GM18909 (cell line): Measurements from ENCODE around the gene PBX3.

ENCODE experiments used
- ATAC-seq: cut with Tn5 transposase; IDR thresholded peaks from one replicate; pipeline ENCODE4 v1.9.1; 2021; ENCODE audit warnings: mild to moderate bottlenecking; ENCODE audit not compliant: unreplicated experiment, poor library complexity

Gene PBX3

DNA sequence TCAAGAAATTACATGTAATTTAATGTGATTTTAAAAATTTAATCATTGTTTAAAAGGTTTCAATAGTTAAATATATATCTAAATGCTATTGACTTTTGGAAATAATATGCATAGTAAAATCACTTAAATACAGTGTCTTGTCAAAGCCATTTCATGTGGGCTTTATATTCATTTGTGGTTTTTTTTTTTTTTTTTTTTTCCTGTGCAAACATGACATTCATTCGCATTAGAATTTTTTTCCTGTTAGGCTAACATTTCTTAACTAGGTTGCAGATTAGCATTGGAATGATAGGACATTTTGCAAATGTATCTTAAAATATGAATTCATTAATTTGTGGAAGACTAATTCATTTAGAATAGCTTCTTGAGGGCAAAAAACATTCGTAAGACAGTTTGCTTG is 149.8 kb downstream of the PBX3 start:
- no peak for ATAC-seq

DNA sequence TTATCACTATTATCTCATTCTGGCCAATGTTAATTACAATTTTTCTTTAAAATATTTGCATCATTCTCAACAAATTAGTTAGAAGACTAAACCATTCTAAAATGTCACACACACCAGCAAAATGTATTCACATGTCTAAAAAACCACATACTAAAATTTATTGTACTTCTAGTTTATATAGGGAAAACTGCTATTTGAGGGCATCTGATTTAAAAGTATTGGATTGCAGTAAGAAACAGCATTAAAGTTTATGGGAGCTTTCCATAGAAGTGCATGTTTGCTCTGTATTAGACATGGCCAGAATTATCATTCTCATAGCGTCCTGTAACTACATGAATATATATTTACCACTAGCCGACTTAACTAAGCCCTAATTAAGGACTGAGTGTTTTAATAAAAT is 150.3 kb downstream of the PBX3 start:
- ATAC-seq, result no peak

DNA sequence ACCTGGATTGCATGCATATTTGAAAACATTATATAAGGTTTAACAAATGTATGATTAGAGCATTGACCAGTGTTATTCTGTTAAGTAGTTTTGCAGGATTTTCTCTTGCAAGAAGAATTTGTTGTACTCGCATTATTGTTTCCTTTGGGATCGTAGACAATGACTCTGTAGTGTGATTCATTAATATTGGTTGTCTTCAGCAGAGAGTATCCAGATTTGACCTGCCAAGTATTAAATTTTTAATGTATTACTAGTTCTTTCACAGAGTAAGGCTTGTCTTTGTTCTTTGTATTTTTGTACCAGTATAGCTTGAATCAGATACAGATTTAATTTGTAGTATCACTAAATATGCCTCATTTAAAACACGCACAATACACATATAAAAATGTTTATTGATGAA is 155.0 kb downstream of the PBX3 start:
- no peak for ATAC-seq

- ATAC-seq, result no peak
Observed at GRCh38 chr9:125902831-125903512, 155.8 kb downstream of the PBX3 start.

DNA sequence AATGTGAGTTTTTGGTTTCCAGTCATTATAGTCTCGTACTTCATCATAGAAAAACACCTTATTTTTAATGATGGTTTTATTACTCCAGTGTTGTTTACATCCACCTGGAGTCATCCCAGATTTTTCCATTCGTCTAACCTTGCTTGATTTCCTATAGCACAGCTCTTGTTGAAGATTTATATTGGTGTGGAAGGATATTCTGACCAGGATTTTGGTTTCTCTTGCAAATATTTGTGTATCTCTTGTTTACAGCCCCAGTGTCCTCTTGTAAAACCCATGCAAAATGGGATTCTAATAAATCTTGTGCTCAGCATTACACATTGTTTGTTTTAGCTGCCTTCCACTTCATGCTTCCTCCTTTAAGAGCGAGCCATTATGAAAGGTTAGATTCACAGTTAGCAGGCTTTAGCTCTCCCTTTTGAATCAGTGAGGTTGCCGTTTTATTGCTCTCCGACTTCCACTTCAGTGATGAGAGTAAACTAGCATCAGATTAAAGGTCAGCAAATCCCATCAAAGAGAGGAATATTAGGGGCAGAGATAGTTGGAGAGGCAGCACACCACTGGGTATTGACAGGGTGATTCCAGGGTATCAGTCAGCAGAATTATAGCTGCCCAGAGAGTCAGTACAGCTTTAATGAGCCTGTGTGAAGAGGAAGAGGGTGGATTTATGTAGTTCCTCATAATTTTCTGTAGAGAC is 157.1 kb downstream of the PBX3 start:
- no peak for ATAC-seq

DNA sequence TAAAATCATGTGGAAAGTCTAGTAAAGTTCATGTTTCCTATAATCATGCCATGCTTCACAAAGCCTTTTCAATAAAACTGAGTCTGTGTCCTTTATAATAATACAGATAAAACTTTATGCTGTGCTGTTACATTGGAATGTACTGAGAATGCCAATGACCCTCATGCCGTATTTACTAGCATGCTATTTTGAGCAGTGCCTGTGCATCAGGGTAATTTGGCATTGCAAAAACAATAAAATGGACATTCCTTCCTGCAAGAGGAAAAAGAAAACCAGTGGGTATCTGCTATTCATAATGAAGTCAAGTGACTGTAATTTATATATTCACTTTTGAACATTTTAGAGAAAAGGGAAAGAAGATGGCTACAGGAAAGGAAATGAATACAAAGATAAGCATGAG is 159.0 kb downstream of the PBX3 start:
- ATAC-seq, result no peak

DNA sequence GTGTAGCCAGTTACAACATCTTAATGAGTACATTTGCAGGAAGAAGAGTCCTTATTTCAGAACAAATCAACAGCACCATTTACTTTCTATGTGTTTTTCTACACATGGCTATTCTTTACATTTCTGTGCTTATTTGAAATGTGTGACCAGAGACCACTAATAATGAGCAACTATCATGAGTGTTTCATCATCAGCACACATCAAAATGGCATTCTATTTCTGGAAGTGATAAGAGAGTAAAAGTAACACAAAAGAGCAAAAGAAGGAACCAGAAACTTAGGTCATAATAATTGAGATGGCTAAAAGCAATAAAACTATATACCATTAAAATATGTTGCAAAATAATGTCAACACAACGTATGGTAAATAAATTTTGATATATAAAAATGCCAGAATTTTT is 159.7 kb downstream of the PBX3 start:
- ATAC-seq, result no peak

DNA sequence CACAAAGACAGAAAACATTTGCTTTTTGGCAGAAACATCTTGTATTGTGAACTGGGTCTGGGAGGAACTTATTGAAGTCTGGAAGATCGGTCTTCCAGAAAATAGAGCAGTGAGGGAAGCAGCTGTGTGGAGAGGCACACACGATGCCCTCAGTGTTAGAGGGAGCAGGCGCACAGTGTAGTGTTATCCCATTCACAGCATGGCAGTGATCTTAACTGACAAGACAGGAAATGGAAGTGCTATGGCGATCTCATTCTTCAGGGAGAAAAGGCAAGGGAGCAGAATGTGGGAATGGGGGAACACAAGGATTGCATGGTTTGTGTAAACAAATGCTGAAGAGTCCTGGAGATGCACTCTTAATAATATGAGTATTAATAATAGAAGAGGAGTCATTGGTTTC is 161.0 kb downstream of the PBX3 start:
- ATAC-seq, result no peak

DNA sequence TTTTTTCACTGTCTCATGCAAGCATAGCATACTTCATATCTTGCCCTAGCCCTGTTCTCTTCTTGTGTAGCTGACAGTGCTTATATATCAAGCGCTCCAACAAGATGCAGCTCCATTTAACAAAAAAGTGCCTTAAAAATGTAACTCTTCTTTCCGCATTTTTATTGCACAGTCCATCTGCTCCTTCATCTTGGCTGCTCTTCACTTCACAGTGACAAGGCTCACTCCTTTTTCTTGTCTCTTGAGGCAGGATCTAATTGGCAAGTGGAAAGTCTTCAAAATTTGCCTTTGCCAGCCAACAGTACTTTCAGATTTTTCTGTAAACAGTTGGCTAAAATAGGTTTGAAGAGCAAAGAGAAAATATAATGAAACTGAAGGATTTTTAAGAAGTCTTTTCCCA is 161.8 kb downstream of the PBX3 start:
- ATAC-seq, result no peak

DNA sequence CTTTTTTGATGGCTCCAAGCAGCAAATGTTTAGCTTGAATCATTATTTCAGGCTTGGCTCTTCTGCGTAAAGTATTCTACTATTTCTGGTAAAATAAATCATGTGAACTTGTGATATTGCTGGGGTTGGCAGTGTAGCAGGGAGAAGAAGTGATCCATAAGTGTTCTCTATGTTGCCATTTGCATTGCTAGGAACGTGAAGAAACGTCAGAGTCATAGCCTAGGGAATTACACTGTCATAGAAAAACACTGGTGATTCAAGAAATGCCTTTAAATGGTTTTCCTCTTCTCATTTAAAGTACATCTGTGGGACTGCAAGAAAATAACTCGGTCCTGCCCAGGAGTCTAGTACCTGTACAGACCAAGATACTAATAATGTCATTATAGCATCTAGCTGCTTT is 162.3 kb downstream of the PBX3 start:
- ATAC-seq, result no peak

DNA sequence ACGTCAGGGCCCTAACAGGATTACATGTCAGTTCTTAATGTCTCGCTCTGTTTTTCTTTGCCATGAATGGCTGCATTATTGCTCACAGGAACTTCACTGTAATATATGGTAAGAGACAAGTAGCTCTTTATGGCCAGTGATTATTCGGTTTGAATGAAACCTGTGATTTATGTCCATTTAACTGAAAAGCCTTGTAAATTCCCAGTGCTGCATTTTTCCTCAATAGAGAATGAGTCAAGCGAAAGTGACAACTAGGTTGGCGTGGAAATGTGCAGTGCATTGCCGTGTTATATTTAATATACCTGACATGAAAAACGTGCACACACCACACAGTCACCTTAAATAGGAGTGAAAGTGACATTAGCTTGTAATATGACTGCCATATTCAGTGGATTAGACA is 163.1 kb downstream of the PBX3 start:
- no peak for ATAC-seq

GRCh38 chr9:125911861-125912644 is 164.9 kb downstream of the PBX3 start:
- no peak for ATAC-seq

DNA sequence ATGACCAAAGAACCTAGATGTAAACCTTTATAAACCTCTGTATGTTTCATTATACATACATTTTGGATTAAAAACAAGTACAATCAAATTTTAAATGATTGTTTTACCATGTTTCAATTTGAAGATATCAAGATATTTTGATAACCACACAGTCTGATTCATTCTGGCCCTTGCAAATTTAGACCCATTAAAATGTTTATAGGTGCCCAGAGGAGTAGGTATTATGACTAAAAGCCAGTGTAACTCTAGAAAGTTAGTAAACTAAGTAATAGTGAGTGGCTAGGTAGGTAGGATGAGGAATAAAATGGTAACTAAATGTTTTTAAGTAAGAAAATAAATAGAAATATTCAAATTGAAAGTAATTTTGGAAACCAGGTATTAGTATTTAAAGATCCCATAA is 165.5 kb downstream of the PBX3 start:
- no peak for ATAC-seq

DNA sequence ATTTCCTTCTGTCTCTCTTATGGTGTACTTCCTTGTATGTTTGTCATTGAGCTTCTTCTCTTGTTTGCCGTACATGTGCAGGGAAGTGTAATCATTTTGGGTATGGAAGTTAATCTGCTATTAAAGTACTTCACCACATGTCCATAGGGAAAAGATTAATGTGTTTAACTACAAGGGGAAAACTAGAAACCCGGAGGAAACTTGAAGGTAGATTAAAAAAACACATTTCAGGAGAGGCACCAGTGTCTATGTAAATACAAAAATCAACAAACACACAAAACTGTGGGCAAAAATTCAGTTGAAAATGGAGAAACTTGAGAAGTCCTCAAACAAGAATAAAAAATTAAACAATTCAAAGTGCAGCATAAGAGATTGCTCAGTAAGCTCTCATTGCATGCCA is 166.4 kb downstream of the PBX3 start:
- no peak for ATAC-seq

DNA sequence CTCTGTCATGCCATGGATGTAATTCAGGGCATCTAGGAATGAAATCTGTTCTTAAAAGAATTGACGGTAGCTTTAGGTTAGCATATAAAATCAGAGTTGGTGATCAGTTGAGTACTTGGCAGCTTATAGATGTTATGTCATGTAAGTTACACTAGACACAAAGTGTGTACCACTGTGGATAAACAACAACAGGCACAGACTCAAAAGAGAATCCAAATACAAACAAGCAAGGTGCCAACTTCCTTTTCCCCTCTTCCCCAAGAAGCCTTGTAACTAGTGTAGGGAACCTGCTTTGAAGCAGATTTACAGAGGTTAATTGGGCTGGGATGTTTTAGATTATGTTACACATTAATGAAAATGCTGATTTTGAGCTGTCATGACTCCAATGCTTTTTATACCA is 167.2 kb downstream of the PBX3 start:
- ATAC-seq, result no peak

DNA sequence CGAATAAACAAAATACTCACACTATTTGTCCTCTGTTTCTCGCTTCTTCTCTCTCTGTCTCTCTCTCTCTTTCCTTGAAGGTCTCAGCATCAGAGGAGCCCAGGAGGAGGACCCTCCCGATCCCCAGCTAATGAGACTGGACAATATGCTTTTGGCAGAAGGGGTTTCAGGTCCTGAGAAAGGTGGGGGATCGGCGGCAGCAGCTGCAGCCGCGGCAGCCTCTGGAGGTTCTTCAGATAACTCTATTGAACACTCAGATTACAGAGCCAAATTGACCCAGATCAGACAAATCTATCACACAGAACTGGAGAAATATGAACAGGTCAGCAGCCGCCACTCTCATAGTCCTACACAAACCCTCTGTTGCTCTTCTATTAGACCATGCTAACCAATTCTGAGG is 168.4 kb downstream of the PBX3 start:
- no peak for ATAC-seq

DNA sequence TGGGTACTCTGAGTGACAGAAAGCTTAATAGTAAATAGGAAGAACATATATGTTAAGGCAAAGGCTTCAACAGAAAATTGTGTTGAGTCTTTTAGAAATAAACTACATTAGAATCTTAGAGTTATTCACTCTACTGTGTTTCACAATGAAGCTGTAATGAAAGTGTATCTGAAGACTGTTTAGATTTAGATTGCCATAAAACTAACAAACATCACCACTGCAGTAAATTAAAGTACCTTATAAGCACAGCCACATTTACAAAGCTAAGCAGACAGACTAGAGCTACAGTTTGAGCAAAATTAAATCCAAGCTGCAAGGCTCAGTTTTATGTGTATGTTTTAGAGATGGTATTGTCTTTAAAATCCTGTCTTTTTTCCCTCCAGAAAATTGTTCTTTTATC is 172.4 kb downstream of the PBX3 start:
- no peak for ATAC-seq

- ATAC-seq, result no peak
Observed at GRCh38 chr9:125920402-125920801, 173.2 kb downstream of the PBX3 start.

GRCh38 chr9:125922854-125923253 is 175.7 kb downstream of the PBX3 start:
- no peak for ATAC-seq

DNA sequence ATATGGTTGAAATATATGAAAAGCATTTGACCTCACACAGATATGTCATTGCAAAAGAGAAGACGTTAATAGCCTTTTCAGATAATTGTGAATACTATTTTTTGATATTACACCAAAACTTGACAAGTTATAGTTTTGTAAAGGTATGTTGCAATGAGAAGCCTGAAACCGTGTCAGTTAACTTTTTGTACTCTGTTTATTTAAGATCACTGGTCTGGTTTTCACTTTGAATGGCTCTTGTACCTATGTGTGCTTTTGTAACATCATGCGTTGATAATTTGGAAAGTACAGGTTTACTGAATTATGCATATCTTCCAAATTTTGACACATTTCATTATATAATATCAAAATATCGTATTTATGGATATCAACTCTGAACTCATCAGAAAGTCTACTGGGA is 177.2 kb downstream of the PBX3 start:
- ATAC-seq, result no peak

DNA sequence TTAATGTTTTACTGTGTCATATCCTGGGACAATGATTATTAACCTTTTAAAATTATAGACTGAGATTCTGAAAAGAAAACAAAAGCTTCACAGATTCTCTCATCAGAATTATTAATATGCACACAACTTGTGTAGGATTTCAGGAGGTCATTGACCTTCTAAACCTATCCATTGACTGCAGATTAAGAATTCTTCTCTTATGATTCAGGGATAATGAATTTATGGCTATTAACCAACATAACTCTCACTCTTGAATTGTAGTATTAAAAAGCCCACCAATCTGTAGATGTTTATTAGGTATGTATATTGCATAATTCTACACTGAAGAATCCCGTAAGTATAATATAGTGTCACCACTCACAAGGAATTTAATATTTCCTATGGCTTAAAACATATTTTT is 179.8 kb downstream of the PBX3 start:
- no peak for ATAC-seq

GRCh38 chr9:125929846-125930245 is 182.7 kb downstream of the PBX3 start:
- ATAC-seq, result no peak
